ENCODE results near the gene ACVR2B.

ACVR2B gene

DNA sequence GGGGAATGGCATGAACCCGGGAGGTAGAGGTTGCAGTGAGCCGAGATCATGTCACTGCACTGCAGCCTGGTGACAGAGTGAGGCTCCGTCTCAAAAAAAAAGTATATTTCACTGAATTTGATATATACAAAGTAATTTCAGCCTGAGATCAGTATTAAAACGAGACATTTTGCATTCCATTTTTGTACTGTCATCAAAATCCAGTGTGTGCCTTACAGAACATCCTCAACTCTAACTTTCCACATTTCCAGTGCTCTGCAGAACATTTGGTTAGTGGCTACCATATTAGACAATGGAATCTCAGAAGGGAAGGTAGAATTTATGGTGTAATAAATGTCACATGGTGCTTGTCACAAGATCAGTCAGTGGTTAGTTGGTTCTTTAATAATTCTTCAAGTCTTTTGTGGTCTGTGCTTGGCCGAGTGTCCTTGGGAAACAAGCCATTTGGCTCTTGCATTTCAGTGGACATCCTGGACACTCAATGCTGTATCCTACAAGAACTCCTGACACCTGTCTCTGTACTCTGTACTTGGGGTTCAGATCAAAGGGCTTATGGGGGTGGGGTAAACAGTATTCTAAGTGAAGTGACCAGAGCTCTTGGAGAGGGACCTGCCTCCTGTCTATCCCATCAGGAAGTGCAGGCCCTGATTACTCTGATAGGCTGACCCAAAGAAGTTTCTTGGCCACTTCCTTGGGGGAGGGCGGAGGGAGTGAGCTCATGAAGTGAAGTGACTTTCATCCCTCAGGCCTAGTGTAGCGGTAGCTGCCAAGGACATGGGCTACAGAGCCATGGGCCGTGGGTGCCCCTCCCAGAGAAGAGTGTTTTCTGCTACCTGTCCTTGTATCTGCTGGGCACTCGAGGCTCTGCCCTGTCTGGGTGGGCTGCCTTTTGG lies 3.7 kb downstream of the ACVR2B start:
- DNase-seq (ENCODE audit: low read depth in 1 of 2, low spot score in 1 of 2), result no peak

DNA sequence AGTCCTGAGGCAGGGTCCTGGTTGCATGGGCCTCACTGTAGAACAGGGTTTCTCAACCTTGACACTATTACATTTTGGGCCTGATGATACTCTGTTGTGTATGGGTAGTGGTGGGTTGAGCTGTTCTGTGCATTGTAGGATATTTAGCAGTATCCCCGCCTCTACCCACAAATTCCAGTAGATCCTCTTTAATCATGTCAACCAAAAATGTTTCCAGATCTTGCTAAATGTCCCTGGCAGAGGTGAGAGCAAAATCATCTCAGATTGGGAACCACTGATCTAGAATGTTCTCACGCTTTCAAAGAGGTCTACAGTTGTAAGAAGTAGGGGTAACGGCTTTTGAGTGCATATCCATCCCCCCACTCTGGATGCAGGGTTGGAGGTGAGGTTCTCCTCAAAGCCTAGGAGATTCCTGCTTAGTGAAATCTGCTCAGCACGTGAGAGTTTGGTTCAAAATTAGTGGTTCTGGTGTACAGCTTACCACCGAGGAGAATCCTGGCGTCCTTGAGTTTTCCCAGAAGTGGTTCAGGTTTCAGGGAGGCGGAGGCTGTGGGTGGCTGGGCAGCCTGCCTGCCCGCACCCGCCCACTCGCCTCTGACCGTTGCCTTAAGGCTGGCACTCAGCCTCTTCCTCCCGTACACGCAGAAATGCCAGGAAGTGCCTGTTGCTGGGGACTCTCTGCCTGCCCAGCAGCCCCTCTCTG lies 5.3 kb downstream of the ACVR2B start:
- no peak for DNase-seq (ENCODE audit: low read depth in 1 of 2, low spot score in 1 of 2)

DNA sequence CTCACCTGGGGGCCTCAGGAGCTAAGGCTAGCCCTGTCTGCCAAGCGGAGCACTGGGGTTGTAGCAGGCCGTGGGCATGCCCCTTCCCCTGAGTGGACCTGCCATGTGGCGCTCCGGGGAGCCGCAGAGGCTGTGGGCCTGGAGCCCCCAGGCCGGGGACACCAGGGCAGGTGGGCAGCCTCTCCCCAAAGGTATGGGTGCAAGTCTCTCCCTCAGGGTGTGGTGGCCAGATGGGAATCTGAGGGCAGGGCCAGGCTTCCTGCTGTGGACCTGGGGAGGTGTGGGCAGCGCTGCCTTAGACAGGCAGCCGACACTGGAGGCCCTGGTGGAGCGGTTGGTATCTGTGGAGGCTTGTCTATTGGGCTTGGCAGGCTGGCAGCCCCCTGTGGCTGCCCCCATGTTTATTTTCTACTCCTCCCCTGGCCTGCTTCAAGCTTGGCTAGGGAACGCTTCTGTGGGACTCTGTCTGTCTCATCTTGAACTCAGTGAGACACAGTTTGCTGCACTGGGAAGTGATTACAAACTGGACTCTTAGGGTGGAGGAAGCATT lies 5.9 kb downstream of the ACVR2B start:
- DNase-seq (ENCODE audit: low read depth in 1 of 2, low spot score in 1 of 2), result no peak

- DNase-seq (ENCODE audit: low read depth in 1 of 2, low spot score in 1 of 2), result no peak
Measured at GRCh38 chr3:38460377-38461270, 6.9 kb downstream of the ACVR2B start.

- DNase-seq (ENCODE audit: low read depth in 1 of 2, low spot score in 1 of 2), result no peak
Measured at GRCh38 chr3:38465588-38466154, 12.0 kb downstream of the ACVR2B start.

DNA sequence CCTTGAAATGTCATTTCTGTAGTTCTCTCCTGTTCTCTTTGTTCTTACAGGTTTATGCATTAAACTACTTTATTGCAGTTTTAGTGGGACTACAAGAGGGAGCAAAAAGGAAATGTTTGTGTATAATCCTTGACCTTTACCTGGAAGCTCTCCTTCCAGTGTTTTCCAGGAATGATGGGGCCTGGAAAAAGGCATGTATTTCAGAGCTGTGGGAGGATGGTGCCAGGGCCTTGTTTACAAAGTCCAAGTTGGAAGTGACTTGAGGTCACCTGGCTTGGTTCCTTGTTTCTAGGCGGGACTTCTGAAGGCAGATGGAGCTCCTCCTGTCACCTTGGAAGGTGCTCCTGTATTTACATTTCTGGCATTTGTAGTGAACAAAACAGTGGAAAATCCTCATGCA lies 15.1 kb downstream of the ACVR2B start:
- DNase-seq (ENCODE audit: low read depth in 1 of 2, low spot score in 1 of 2), result no peak

GRCh38 chr3:38469852-38470251 lies 16.2 kb downstream of the ACVR2B start:
- no peak for DNase-seq (ENCODE audit: low read depth in 1 of 2, low spot score in 1 of 2)

GRCh38 chr3:38471260-38471857 lies 17.7 kb downstream of the ACVR2B start:
- no peak for DNase-seq (ENCODE audit: low read depth in 1 of 2, low spot score in 1 of 2)

DNA sequence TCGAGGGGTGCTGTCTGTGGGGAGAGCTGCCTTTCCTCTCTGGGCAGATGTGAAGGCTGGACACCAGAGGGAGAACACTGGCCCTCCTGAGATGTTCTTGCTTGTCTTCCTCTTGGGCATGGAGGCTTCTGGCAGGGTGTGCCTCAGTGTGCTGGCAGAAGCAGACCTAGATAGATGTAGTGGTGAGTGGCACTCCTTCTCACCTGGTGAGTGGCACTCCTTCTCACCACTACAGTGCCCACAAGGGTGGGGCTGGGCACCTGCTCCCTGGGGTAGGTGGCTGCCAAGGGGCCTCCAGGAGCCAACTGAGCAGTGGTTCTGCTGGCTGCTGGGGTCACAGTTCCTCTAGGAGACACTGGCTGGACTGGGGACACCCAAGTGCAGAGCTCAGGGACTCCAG lies 18.7 kb downstream of the ACVR2B start:
- DNase-seq (ENCODE audit: low read depth in 1 of 2, low spot score in 1 of 2), result no peak

DNA sequence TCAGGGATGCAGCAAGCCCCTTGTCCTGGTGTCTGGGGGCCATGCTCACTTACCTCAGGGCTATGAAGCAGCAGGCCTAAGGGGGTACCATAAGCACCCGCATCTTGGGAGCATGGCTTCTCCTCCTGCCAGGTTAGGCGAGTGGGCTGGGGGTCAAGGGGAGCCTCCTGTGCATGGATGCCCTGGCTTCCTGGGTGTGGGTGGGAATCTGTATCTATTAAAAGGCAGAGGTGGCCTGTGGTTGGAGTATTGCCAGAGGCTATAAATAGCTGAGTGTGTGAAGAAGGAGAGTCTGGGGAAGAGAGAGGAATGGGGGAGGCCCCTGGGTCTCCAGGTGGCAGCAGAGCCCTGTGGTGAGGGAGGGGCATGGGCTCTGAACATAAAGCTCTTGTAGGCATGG lies 19.5 kb downstream of the ACVR2B start:
- no peak for DNase-seq (ENCODE audit: low read depth in 1 of 2, low spot score in 1 of 2)

GRCh38 chr3:38474928-38475605 lies 21.4 kb downstream of the ACVR2B start:
- no peak for DNase-seq (ENCODE audit: low read depth in 1 of 2, low spot score in 1 of 2)

- DNase-seq (ENCODE audit: low read depth in 1 of 2, low spot score in 1 of 2), result no peak
Measured at GRCh38 chr3:38475716-38476115, 22.0 kb downstream of the ACVR2B start.

DNA sequence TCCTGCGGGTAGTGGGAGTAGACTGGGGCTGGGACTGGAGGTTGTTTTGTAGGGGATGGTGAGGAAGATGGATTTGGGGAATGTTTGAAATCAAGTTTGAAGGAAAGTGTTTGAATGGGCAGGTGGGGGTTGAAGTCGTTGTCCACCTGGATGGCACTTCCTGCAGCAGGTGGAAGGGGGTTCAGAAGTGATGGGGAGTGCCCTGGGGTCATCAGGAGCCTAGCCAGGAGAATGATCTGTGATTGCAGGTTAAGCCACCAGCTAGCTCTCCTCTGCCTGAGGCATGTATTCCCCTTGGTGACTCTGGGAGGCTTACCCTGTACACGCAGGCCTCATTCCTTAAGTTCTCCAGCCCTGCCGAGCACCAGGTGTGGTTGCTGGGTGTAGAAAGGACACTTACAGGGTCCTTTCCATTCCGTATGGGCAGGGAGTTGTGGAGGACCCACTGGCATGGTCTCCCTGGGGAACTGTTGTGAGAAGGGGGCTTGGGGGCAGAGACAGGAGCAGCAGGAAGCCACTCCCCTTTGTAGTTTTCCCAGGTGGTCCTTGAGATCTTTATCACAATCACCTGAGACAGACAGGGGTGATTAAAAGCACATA lies 22.6 kb downstream of the ACVR2B start:
- no peak for DNase-seq (ENCODE audit: low read depth in 1 of 2, low spot score in 1 of 2)

- no peak for DNase-seq (ENCODE audit: low read depth in 1 of 2, low spot score in 1 of 2)
Measured at GRCh38 chr3:38477057-38477820, 23.5 kb downstream of the ACVR2B start.

DNA sequence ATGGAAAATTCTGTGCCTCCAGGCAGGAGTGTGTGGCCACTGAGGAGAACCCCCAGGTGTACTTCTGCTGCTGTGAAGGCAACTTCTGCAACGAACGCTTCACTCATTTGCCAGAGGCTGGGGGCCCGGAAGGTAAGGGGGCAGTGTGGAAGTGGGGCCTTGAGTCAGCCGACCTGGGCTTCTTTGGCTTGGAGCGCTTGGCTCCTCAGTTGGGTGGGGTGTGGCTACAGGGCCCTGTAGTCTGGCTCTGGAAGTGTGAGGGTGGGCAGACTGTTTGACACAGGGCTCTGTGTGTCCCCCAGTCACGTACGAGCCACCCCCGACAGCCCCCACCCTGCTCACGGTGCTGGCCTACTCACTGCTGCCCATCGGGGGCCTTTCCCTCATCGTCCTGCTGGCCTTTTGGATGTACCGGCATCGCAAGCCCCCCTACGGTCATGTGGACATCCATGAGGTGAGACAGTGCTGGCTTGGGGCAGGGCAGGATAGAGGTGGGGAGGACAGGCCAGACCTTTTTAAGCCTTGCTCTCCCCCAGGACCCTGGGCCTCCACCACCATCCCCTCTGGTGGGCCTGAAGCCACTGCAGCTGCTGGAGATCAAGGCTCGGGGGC lies 24.3 kb downstream of the ACVR2B start:
- DNase-seq (ENCODE audit: low read depth in 1 of 2, low spot score in 1 of 2), result no peak

DNA sequence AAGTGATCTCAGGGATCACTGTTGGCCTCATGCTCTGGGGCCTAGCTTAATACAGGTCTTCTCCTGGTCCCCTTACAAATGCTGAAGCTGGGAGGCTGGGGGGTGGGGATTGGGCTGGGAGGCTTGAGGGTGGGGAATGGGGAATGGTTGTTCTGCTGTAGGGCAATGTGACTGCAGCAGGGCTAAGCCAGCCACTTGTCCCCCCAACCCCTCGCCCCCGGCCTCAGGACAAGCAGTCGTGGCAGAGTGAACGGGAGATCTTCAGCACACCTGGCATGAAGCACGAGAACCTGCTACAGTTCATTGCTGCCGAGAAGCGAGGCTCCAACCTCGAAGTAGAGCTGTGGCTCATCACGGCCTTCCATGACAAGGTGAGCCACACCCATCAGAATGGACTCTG lies 25.2 kb downstream of the ACVR2B start:
- no peak for DNase-seq (ENCODE audit: low read depth in 1 of 2, low spot score in 1 of 2)

GRCh38 chr3:38479431-38480092 lies 25.9 kb downstream of the ACVR2B start:
- no peak for DNase-seq (ENCODE audit: low read depth in 1 of 2, low spot score in 1 of 2)

DNA sequence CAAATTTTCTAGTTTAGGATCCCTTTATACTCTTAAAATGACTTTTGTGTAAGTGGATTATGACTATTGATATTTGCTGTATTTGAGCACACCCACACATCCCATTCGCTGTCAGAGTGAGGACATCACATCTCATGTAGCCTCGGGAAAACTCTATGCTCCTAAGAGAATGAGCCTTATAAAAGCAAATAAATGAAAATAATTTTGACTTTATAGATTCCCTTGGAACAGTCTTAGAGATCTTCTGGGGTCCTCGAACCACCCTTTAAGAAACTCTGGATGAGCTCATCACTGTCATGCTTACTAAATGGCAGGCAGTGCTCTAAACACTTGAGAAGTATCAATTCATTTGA lies 26.4 kb downstream of the ACVR2B start:
- DNase-seq (ENCODE audit: low read depth in 1 of 2, low spot score in 1 of 2), result no peak
